Trophoblast cell (in vitro differentiated cells and primary cell): Measurements from ENCODE around the gene CENPO.

Experiments
- DNase-seq, 2 donors: peaks; one replicate each; pipeline ENCODE4 v3.0.0-alpha.2; 2016
- H2AFZ ChIP-seq: 2 replicates; pipeline ENCODE4 v1.6.1; 2013; ENCODE audit warnings: low read length, moderate library complexity, mild to moderate bottlenecking; ENCODE audit not compliant: insufficient read depth, poor library complexity
- H2AK5ac ChIP-seq: 2 replicates; pipeline ENCODE4 v1.6.1; 2013; ENCODE audit warnings: mild to moderate bottlenecking, low read length
- H2BK120ac ChIP-seq: 2 replicates; pipeline ENCODE4 v1.6.1; 2013; ENCODE audit warnings: low read length, mild to moderate bottlenecking, moderate library complexity; ENCODE audit not compliant: insufficient read depth, poor library complexity
- H2BK12ac ChIP-seq: 2 replicates; pipeline ENCODE4 v1.6.1; 2013; ENCODE audit warnings: mild to moderate bottlenecking, low read length, moderate library complexity
- H2BK5ac ChIP-seq: 2 replicates; pipeline ENCODE4 v1.6.1; 2013; ENCODE audit warnings: low read length, low read depth, moderate library complexity, mild to moderate bottlenecking; ENCODE audit not compliant: poor library complexity
- H3K14ac ChIP-seq: 2 replicates; pipeline ENCODE4 v1.6.1; 2013; ENCODE audit warnings: mild to moderate bottlenecking, low read length
- H3K18ac ChIP-seq: 2 replicates; pipeline ENCODE4 v1.6.1; 2013; ENCODE audit warnings: mild to moderate bottlenecking, low read length
- H3K23ac ChIP-seq: 2 replicates; pipeline ENCODE4 v1.6.1; 2013; ENCODE audit warnings: low read length
- H3K27ac ChIP-seq: 2 replicates; pipeline ENCODE4 v1.5.1; 2013; ENCODE audit warnings: low read depth, mild to moderate bottlenecking, inconsistent platforms, low read length, moderate library complexity
- H3K27me3 ChIP-seq: 2 replicates; pipeline ENCODE4 v1.6.1; 2013; ENCODE audit warnings: inconsistent platforms, mild to moderate bottlenecking, low read length, moderate library complexity; ENCODE audit not compliant: insufficient read depth
- H3K36me3 ChIP-seq, 2 experiments: 1 replicate in 1 of 2; 2 replicates in 1 of 2; pipeline ENCODE4 v1.6.1; 2013; ENCODE audit warnings: low read length in 2 of 2, mild to moderate bottlenecking in 2 of 2, moderate library complexity in 1 of 2; ENCODE audit not compliant: insufficient read depth in 2 of 2, control insufficient read depth in 1 of 2
- H3K4ac ChIP-seq: 2 replicates; pipeline ENCODE4 v1.6.1; 2013; ENCODE audit warnings: low read depth, mild to moderate bottlenecking, low read length, moderate library complexity
- H3K4me1 ChIP-seq, 2 experiments: 1 replicate in 1 of 2; 2 replicates in 1 of 2; pipeline ENCODE4 v1.6.1; 2013; ENCODE audit warnings: low read length in 2 of 2, mild to moderate bottlenecking in 2 of 2, moderate library complexity in 1 of 2; ENCODE audit not compliant: insufficient read depth in 2 of 2, control insufficient read depth in 1 of 2
- H3K4me2 ChIP-seq: 2 replicates; pipeline ENCODE4 v1.6.1; 2013; ENCODE audit warnings: inconsistent platforms, mild to moderate bottlenecking, low read length, moderate library complexity
- H3K4me3 ChIP-seq: 2 replicates; pipeline ENCODE4 v1.5.1; 2013; ENCODE audit warnings: mild to moderate bottlenecking, low read depth, low read length, inconsistent platforms
- H3K79me1 ChIP-seq: one replicate; pipeline ENCODE4 v1.6.1; 2013; ENCODE audit warnings: low read length
- H3K79me2 ChIP-seq: 2 replicates; pipeline ENCODE4 v1.6.1; 2013; ENCODE audit warnings: low read length, mild to moderate bottlenecking; ENCODE audit not compliant: control insufficient read depth, insufficient read depth, poor library complexity
- H3K9ac ChIP-seq: 2 replicates; pipeline ENCODE4 v1.6.1; 2013; ENCODE audit warnings: mild to moderate bottlenecking, low read length
- H3K9me3 ChIP-seq: 2 replicates; pipeline ENCODE4 v1.6.1; 2013; ENCODE audit warnings: low read depth, mild to moderate bottlenecking, control low read depth, inconsistent platforms, low read length; ENCODE audit not compliant: insufficient read depth
- H4K12ac ChIP-seq: 2 replicates; pipeline ENCODE4 v1.6.1; 2013; ENCODE audit warnings: low read depth, mild to moderate bottlenecking, low read length, moderate library complexity
- H4K8ac ChIP-seq: 2 replicates; pipeline ENCODE4 v1.6.1; 2013; ENCODE audit warnings: low read depth, mild to moderate bottlenecking, low read length, moderate library complexity
- H4K91ac ChIP-seq: one replicate; pipeline ENCODE4 v1.6.1; 2013; ENCODE audit warnings: low read depth, mild to moderate bottlenecking, low read length, moderate library complexity
- WGBS: extraction: QIAGEN DNeasy Blood & Tissue Kit; methylation state at CpG from one replicate; pipeline ENCODE4 v1.1.7; 2013; ENCODE audit warnings: missing lambda C conversion rate; ENCODE audit not compliant: insufficient read length, insufficient coverage; ENCODE audit errors: extremely low coverage; 5-methylcytosine and 5-hydroxymethylcytosine counted together

Gene CENPO

DNA sequence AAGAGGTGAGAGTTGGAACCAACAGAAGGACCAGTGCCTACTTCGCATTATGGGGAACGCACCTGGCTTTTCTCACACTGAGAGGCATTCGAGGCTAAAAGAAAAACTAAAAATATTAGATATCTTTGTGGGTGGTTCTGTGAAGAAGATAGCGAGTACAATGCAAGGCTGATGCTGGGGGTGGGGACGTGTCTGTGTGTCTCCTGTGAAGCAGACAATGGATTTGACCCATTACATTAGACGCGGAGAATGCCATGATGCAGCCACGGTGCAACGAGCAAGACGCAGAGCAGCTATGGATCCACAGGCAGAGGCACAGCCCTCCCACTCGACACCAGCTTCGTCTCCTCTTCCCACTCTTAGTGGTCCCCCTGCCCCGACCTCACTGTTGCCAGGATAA, 65.8 kb downstream of the CENPO start:
- Histone ChIP-seq H3K36me3 (no peaks in the 10 kb centered on the region), H4K91ac (no peak overlapping the region), H3K4me2 (no peak overlapping the region), H2BK5ac (no peak overlapping the region), H2AK5ac (no peak overlapping the region), H3K14ac (no peak overlapping the region), H3K18ac (no peak overlapping the region), H2BK12ac (no peak overlapping the region), H3K9ac (no peak overlapping the region), H3K27ac (no peak overlapping the region), H2BK120ac (no peak overlapping the region), H3K27me3 (no peaks in the 10 kb centered on the region), H3K4me1 (peaks cover 6% of the 10 kb centered on the region in 2 experiments), H3K4ac (no peak overlapping the region), H4K8ac (no peak overlapping the region), H4K12ac (no peak overlapping the region), H3K9me3 (peaks cover 2% of the 10 kb centered on the region), H3K79me2 (no peaks in the 10 kb centered on the region), H2AFZ (no peak overlapping the region), H3K4me3 (no peak overlapping the region), H3K23ac (no peak overlapping the region), H3K79me1 (no peaks in the 10 kb centered on the region)
- no CpG with 5 or more reads among the region's 13 CpGs for WGBS
- DNase-seq, result no peak

DNA sequence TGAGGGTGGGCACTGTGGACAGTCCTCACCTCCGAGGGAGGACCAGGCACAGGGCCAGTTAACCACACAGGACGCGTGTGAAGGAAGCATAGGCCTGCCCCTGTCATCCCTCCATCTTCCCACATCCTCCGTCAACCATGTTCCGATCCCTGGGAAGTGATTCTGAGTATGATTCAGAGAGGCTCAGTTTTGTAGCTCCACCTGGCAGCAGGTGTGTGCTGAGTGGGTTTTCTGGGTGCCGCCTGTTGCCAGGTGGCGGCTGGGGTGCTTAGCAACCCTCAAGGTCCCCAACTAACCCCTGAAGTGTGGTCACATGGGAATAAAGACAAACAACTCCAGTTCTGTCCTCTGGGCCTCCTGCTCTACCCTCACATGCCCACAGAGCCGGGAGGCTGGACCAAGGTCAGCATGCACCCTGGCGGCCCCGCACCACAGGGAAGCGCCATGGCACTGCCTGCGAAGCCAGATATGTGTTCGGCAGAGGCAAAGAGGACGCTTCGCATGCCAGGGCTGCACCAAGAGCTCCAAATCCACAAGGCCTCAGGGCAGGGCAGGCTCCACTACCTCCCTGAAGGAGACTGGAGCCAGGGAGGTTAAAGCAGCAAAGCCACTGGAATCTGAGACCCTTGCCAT, 66.9 kb downstream of the CENPO start:
- no peak overlapping the region for H2AK5ac ChIP-seq
- no peak overlapping the region for H3K4me2 ChIP-seq
- H2BK12ac ChIP-seq, result no peak overlapping the region
- peaks cover 2% of the 10 kb centered on the region for H3K9me3 ChIP-seq
- no peak overlapping the region for H2AFZ ChIP-seq
- H3K36me3 ChIP-seq, result no peaks in the 10 kb centered on the region
- H3K23ac ChIP-seq, result no peak overlapping the region
- H4K91ac ChIP-seq, result no peak overlapping the region
- no peak overlapping the region for H3K4ac ChIP-seq
- no peak overlapping the region for H3K4me3 ChIP-seq
- no peak overlapping the region for H3K14ac ChIP-seq
- no peak overlapping the region for H2BK5ac ChIP-seq
- no peak overlapping the region for H2BK120ac ChIP-seq
- no peak overlapping the region for H4K8ac ChIP-seq
- H4K12ac ChIP-seq, result no peak overlapping the region
- no peaks in the 10 kb centered on the region for H3K79me1 ChIP-seq
- whole genome bisulfite sequencing, result no CpG with 5 or more reads among the region's 15 CpGs
- no peak overlapping the region for H3K27ac ChIP-seq
- peaks cover 6% of the 10 kb centered on the region in 2 experiments for H3K4me1 ChIP-seq
- no peaks in the 10 kb centered on the region for H3K79me2 ChIP-seq
- DNase-seq, result no peak
- H3K18ac ChIP-seq, result no peak overlapping the region
- H3K27me3 ChIP-seq, result no peaks in the 10 kb centered on the region
- no peak overlapping the region for H3K9ac ChIP-seq

DNA sequence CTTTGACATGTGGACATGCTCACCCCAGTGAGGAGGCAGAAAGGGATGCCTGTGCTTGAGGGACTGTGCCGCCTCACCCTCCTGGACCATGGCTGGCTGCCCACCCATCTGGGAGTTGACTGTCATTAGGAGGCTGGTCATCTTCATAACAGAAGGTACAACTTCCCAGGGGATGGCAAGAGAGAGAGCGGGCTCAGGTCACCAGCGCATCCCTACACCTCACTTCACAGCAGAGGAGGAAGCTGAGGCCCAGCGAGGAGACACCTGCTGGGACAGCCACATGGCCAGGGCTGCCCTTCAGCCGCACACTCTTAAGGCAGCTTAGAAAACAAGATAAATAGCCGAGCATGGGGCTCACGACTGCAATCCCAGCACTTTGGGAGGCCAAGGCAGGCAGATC, 67.4 kb downstream of the CENPO start:
- no peak overlapping the region for H4K8ac ChIP-seq
- no CpG with 5 or more reads among the region's 7 CpGs for WGBS
- H2AFZ ChIP-seq, result no peak overlapping the region
- H3K4ac ChIP-seq, result no peak overlapping the region
- H3K23ac ChIP-seq, result no peak overlapping the region
- H3K14ac ChIP-seq, result no peak overlapping the region
- DNase-seq, result no peak
- H3K4me1 ChIP-seq, result peaks cover 5% of the 10 kb centered on the region in 2 experiments
- H2BK12ac ChIP-seq, result no peak overlapping the region
- no peak overlapping the region for H3K18ac ChIP-seq
- H3K9me3 ChIP-seq, result peaks cover 2% of the 10 kb centered on the region
- no peak overlapping the region for H2AK5ac ChIP-seq
- H3K36me3 ChIP-seq, result no peaks in the 10 kb centered on the region
- no peak overlapping the region for H4K12ac ChIP-seq
- H3K9ac ChIP-seq, result no peak overlapping the region
- H3K27ac ChIP-seq, result no peak overlapping the region
- no peak overlapping the region for H4K91ac ChIP-seq
- no peak overlapping the region for H2BK120ac ChIP-seq
- H2BK5ac ChIP-seq, result no peak overlapping the region
- H3K4me3 ChIP-seq, result no peak overlapping the region
- H3K79me2 ChIP-seq, result no peaks in the 10 kb centered on the region
- H3K79me1 ChIP-seq, result no peaks in the 10 kb centered on the region
- no peaks in the 10 kb centered on the region for H3K27me3 ChIP-seq
- no peak overlapping the region for H3K4me2 ChIP-seq

DNA sequence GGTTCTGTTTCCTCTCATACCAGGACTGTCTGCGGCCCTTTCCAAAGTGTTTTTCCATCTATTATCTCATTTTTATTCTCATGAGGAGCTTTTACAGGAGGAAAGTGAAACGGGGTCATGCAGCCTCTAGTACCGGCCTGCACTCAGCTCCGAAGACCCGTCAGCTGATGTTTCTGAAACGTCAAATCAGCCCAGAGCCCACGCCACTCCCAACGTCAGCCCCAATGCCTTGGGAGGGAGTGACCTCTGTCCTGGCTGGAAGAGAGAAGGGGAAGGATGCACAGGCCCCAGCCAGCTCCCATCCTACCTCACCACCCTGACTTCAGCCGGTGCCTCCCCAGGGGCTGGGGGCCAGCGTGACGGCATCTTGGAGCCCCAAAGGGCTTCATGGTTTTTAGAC, 68.3 kb downstream of the CENPO start:
- Histone ChIP-seq H3K4ac (no peak overlapping the region), H3K79me1 (no peaks in the 10 kb centered on the region), H3K4me2 (no peak overlapping the region), H3K4me1 (no peaks in the 10 kb centered on the region), H3K27me3 (no peaks in the 10 kb centered on the region), H2AFZ (no peak overlapping the region), H3K4me3 (no peak overlapping the region), H3K14ac (no peak overlapping the region), H2BK12ac (no peak overlapping the region), H3K9ac (no peak overlapping the region), H4K12ac (no peak overlapping the region), H3K9me3 (peaks cover 2% of the 10 kb centered on the region), H2AK5ac (no peak overlapping the region), H3K23ac (no peak overlapping the region), H2BK120ac (no peak overlapping the region), H4K91ac (no peak overlapping the region), H2BK5ac (no peak overlapping the region), H3K79me2 (no peaks in the 10 kb centered on the region), H4K8ac (no peak overlapping the region), H3K18ac (no peak overlapping the region), H3K36me3 (no peaks in the 10 kb centered on the region), H3K27ac (no peak overlapping the region)
- no CpG with 5 or more reads among the region's 11 CpGs for WGBS
- no peak for DNase-seq
